Dedifferentiated amniotic fluid mesenchymal stem cell (primary cell): ENCODE data around the gene E2F1.

Experiments used
- DNase-seq: peaks from one replicate; pipeline ENCODE4 v3.0.0-alpha.2; 2016; ENCODE audit errors: extremely low spot score

E2F1 gene

DNA sequence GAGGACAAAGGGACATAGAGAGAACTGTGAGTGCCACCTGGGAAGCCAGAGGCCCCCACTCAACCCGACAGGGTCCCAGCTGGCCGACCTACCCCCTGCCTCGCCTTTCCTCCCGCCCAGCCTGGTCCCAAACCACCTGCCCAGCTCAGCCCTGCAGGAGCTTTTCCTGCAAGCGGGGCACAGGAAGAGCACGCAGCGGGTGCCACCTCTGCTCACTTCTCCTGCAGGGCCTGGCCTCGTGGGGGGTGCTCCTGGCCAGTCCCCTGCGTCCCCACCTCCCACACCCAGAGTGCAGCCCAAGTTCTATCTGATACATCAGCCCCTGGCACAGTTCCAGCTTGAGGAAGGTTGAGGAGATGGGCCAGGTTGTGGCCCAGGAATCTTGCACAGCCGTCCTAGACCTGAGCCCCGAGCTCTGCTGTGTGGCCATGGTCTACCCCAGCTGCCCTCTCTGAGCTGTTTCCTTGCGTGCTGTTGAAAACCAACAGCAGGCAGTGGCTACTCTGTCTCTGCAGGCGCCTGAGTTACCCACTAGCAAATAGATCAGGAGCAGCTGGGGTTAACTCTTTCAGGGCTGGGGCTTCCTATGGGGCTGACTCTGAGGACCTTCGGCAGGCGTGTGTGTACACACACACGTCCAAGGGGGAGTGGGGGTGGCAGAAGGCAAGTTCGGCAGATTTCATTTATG, 13.6 kb downstream of the E2F1 start:
- no peak for DNase-seq

DNA sequence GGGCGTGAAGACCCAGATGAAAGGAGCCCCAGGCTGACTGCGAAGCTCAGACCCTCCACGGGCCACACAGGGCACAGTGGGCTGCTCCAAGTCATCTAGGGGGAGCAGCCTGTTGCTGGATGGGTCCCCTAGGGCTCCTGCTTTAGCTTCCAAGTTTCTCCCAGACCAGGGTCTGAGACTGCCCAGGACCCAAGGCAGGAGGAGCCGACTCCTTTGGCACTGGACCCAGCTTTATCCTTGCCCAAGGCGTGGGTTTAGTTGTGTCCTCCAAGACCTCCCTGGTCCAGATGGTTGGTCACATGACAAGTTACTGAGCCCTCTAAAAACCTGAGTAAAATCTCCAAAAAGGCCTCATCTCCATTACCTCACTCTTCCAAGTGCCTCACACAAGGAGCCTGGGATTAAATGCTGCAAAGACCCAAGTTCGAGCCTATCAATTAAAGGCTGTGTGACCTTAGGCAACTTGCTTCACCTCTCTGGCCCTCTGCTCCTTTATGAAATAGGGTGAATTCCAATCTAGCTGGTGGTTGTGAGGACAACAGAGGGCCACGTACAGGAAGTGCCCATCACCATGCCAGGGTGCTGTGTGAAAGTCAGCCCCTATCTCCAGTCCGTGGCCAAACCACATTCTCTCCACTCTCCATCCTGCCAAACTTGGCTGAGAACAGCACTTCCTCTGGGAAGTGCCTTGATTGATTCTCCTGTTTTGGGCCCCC, 14.5 kb downstream of the E2F1 start:
- no peak for DNase-seq

DNA sequence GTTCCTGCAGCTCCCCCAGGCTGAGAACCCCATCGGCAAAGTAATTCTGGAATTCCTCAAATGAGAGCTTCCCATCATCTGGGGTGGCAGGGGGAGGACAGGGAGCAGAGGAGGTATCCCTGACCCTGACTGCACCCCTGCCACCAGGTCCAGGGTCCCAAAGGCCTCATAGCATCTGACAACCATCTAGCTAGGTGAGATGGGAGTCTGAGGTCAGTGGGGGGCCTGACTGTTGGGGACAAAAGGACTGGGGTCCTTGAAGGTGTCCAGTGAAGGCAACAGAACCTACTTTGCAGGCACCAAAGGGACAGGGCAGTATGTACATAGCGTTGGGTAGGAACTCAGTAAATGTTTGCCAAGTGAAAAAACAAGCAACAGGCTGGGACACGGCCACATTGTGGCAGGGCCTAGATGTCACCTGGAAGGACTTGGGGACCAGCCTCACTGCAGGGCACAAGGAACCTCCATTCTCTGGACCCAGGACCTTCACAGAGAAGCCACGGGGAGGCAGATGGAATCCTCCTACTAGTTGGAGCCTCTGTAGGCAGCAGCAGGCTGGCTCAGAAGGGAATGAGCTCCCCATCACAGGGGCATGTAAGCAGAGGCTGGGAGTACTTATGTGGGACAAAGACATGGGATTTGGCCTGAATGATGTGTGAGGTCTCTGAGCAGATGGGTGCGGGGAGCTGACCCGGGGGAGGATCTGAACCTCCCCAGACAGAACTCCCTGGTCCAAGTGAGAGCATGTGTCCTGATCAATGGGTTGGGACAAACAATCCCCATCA, 15.3 kb downstream of the E2F1 start:
- DNase-seq, result no peak

DNA sequence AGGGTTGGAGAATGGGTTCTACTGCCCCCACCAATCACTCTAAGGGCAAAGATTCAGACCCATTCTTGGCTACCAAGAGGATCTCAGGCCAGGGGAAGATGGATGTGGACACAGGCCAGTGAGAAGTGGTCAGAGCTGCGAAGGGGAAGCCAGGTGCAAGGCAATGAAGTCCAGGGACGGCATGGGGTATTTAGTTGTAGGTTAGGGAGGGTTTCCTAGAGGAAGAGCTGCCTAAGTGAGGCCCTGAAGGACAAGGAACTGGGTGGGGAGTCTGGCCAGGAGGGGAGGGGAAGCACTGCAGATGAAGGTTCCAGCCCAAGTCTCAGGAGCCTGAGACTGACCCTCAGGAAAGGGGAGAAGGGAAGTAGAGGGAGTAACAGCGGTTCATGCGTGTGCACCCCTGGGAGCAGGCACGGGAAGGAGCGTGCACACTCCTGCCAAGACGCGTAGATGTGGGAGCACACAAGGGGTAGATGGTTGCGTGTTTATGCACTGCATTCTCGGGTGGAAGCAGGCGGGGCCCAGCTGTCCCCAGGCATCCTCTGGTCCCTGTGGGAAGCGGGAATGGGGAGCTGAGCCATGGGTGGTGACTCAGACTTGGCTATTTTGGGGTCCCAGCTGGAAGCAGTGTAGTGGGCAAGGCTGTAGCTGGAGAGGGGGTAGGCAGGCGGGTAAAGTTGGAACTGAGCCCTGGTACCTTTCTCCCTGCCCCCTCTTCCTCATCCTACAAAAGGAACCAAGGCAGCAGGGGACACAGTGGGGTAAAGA, 16.1 kb downstream of the E2F1 start:
- DNase-seq, result no peak

DNA sequence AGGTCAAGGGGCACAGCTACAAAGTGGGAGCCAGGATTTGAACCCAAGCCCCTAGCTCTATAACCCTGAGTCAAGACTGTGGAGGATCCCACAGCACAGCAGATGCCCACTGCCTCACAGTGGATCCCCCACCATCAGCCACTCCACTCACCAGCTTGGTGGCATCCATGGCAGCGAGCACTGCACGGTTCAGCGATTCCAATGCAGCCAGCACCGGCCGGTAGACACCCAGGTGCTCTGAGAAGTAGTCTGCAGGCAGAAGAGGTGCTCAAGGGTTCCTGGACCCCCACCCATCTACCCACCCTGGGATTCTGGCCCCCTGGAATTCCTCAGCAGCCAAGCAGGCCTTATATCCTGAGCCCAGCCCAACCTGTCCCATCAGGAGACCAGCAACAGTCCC, 17.0 kb downstream of the E2F1 start:
- no peak for DNase-seq

DNA sequence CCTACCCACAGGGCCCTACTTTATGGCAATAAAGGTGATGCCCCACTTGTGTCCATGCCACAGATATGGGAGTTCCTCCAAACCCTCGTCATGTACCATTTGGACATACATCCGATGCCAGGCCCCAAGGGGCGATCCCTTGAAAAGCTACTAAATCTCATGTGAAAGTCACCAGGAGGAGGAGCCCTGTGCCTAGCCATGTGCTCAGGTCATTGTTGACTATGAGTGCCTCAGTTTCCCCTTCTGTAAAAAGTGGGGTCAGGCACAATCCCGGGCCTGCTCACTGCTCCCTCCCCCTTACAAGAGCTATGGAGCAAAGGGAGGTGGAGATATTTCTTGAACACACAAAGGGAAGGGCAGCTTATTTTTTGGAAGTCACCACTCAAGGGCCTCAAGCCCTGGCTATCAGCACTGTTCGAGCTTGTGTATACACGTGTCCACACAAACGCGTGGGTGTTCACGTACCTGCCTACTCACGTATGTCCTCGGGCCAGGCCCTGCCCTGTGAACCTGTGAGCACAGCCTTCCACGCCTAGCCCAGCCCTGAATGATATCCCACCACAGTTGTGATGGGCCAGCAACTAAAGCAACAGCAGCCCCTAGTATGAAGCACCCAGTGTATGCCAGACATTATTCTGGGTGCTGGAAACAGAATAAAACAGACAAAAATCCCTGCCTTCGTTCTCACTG, 17.6 kb downstream of the E2F1 start:
- no peak for DNase-seq

DNA sequence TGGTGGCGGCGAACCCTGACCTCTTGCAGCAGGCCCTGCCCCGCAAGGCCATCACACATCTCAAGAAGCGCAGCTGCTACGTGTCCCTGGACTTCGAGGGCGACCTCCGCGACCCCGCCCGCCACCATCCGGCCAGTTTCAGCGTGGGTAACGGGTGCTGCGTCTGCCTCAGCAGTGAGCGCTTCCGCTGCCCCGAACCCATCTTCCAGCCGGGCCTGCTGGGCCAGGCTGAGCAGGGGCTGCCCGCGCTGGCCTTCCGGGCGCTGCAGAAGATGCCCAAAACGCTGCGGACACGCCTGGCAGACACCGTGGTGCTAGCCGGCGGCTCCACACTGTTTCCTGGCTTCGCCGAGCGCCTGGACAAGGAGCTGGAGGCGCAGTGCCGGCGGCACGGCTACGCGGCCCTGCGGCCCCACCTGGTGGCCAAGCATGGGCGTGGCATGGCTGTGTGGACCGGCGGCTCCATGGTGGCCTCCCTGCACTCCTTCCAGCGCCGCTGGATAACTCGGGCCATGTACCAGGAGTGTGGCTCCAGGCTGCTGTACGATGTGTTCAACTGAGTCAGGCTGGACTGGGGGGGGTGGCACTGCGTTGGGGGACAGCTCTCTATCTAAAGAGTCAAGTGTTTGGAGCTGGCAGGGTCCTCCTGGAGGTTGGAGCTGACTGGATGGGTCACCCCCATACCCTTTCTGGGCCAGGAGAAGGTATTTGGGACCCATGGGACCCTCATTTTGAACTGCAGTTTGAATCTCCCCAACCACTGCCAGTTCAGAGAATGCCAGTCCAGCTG, 18.3 kb downstream of the E2F1 start:
- peak; percentile 63 for DNase-seq

DNA sequence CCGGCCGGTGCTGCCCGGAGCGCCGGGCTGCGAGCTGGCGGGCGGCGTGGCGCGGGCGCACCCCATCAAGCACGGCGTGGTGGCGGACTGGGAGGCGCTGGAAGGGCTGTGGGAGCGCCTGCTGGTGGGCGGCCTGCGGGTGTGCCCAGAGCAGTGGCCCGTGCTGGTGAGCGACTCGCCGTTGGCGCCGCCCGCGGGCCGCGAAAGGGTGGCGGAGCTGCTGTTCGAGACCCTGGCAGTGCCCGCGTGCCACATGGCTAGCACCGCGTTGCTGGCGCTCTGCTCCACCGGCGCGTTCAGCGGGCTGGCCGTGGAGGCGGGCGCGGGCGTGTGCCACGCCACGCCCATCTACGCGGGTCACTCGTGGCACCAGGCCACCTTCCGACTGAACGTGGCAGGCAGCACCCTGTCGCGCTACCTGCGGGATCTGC, 18.9 kb downstream of the E2F1 start:
- DNase-seq, result no peak

DNA sequence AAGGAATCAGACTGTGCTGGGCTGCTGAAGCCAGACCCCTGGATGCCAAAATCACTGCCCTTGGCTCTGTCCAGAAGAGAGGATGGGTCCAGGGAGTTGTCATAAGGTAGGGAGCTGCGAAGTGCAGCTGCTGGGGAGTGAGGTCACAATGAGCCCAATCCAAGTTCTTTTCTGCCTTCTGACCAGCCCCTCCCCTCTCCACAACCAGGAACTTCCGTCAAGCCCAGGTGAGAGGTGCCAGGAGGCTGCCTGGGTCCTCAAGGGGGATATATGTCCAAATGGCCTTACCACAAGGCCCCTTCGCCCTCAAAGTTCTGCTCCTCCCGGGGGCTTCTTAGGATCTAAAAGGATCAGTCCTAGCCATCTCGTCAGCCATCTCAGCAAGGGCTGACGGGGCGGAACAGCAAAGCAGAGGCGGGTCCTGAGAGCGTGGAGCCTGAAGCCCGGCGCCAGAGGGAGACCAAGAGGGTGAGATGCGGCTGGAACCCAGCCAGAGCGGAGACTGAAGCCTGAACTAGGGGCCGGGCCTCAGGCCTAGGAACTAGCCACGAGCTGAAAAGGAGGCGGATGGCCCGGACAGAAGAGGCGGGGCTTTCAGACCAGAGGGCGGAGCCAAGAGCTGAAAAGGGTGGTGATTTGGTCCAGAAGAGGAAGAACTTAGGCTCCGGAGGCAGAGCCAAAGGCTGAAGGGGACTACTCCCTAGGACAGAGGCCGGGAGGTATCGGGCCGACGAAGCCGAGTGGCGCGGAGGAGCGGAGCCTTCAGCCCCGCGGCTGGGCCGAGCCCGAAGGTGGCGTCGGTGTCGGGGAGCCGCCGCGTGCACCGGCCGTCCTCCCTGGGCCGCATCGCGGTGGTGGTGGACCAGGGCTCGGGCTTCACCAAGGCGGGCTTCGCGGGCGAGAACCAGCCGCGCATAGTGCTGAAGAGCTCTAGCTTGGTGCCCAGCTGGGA, 19.6 kb downstream of the E2F1 start, which contains the start of gene ACTL10:
ACTL10 (plus strand) TSS at position 651 of the 952 bp plus-strand sequence. CDS start 555 bp downstream, outside the sequence.
- DNase-seq, result peak; percentile 97

DNA sequence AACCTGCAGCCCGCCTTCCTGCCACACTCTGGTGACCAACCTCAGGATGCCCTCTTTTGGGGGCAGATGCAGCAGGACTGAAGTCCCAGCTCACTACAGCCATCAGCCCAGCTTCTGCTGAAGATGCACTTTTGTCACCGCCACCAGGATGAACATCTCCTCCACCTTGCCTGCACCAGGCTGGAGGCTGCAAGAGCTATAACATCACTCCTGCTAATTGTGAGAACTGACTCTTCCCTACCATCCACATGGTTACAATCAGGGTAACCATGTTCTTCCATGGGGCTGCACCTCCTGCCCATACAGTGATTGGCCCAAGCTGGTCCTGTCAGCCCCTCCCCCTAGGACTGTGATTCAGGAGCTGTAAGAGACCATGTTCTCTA, 21.4 kb downstream of the E2F1 start:
- no peak for DNase-seq

DNA sequence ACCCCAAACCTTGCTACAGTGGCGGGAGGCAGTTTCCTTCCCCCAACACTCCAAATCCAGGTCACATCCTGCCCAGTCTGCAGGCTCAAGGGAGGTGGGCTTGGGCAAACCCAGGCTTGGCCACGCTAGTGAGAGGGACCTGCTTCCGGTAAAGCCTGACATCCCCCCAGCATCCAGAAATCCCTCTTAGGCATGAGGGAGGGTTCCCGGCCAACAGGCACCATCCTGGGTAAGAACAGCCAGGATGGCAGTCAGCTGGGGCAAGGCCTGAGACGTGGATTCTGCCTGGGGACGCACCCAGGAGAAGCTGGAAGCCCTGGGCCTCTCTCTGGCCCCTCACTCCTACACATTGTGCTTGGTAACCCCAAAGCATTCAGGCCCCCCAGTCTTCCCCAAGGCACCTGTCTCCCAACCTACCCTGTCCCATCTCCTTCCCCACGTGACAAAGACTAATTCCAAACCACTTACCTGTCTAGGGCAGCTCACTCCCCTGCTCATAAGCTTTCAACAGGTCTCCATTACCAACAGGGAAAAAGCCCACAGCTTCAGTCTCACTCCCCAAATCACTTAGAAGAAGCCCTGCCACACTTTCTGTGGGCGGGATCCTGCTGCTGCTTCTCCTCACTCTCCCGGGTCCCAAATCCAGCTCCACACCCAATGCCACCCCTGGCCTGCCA, 22.0 kb downstream of the E2F1 start:
- no peak for DNase-seq

DNA sequence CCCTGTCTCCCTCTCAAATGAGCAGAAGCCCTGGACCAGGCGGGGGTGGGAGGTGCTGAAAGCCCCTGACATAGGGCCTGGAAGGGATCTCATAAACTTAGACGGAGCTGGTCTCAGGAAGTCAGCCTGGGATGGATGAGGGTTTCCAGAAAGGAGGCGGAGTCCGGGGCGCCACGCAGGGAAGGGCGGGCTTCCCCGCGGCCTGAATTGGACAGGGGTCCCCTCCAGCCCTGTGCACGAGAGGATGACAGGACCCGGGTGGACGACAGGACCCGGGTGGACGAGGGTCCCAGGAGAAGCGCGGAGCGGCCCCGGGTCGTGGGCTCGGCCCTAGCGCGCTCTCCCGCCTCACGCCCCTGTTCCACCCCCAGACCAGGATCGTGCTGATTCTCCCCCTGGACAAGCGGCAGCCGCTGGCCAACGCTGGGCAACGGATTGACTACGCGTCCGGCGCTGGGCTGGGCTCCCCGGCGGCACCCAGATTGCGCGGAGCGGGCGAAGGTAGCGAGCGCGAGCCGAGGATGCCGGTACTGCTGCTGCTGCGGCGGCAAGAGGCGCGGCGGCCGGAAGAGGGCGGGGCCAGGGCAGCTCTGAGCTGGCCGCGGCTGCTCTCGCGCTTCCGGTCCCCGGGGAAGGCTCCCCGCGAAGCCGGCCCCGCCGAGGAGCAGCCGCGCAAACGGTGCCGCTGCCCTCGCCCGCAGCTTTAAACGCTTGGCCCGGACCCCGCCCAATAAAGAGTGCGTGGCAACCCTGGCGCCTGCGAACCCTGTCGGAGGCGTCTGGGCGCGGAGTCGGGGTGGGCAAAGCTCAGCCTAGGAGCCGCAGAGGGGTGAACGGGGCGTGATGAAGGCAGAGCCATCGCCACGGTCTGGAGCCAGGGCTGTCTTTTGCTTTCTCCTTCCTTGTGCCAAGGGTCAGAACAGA, 22.8 kb downstream of the E2F1 start:
- DNase-seq, result peak; percentile 72

DNA sequence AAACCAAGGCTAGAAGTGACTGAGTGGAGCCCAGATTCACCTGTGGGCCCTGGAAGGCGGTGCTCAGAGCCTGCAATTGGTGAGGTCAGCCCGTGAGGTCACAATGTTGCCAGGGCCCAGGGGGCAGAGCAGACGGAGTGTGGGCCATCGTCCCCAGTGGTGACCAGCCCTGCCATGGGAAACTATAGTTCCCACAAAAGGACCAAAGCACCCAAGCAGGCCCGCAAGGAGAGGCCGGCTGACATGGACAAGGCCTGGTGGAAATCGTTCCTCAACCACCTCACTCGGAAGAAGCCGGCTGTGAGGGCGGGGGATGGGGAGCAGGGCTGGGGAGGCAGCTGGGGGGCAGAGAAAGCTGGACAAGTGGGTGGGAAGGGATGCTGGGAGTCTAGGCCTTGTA, 24.0 kb downstream of the E2F1 start, which contains the start of gene C20orf144:
C20orf144 (plus strand) TSS at position 156 of the 400 bp plus-strand sequence; CDS start at position 175, 19 bp downstream.
- no peak for DNase-seq

DNA sequence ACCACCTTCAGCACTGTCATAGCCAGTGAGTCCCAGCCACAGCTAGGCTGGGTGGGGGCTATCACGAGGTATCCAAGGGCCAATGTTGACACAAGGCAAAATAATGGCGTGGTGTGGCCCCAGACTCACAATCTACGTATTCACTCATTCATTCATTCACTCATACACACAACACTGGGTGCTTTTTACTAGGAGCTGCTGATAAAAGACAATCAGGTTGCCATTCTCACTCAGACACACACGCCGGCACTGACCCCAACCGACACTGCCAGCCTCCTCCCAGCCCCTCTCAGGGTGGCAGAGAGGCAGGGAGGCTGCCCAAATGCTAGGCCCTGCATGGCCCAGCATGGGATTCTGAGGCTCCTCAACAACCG, 25.5 kb downstream of the E2F1 start:
- DNase-seq, result no peak

DNA sequence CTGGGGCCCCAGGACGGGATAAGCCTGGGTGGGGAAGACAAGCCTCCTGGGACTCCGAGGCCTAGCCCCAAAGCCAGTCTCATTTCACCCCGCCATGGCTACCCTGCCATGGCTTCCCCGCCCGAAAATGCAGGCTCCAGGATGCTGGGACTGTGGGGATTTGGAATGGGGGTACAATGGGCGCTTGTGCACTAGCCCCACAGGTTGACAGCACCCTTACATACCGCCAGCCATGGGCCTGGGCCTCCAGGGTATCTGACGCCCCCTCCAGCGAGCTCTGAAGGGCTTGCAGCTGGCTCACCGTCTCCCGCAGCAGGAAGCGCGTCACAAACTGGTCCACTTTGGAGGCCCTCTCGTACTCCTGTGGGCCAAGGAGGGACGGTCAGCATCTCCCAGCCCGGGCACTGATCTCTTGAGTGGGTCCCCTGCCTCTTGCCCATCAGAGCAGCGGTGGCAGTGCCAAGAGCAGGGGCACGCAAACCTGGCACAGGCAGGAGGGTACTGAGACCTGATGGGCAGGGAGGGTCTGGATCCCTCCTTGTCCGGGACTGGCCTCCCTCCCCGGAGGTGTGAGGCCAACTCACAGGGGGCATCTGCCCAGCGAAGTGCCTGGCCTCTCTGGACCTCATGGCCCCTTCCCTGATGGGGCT, 26.0 kb downstream of the E2F1 start:
- no peak for DNase-seq

DNA sequence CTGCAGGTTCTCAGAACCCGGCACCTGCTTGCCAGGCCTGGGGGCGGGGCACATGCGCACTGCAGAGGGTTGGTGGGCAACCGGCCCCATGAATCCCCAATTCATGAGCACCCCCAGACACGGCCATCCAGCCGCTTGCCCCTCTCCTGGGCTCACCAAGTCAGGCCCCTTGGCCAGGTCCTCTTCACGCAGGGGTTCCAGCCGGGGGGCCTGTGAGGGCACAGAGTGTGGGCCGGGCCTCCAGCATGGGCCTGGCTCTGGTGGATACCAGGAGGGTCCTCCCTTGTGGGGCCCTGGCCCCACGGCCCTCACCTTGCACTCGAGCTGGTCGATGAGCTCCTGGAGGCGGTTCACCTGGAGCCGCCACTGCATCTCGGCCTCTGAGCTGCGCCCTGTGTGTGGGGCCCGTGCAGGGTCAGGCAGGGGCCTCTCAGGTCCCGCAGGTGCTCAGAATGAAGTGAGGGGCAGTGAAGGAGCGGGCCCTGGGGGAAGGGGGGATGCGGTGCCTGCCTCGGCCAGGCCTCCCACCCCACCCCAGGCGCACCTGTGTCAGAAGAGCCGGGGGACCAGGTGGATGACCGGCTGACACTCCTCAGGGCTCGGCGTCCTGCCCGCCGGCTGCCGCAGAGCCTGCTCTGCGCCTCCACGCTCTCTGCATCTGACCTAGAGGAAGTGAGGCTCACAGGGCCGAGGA, 26.7 kb downstream of the E2F1 start:
- DNase-seq, result no peak
